GM19351 (cell line): ENCODE results near the gene PIK3R3.

Experiments used
- ATAC-seq: cut with Tn5 transposase; IDR thresholded peaks from one replicate; pipeline ENCODE4 v1.9.1; 2021; ENCODE audit warnings: mild to moderate bottlenecking, moderate library complexity; ENCODE audit not compliant: unreplicated experiment

The PIK3R3 gene

DNA sequence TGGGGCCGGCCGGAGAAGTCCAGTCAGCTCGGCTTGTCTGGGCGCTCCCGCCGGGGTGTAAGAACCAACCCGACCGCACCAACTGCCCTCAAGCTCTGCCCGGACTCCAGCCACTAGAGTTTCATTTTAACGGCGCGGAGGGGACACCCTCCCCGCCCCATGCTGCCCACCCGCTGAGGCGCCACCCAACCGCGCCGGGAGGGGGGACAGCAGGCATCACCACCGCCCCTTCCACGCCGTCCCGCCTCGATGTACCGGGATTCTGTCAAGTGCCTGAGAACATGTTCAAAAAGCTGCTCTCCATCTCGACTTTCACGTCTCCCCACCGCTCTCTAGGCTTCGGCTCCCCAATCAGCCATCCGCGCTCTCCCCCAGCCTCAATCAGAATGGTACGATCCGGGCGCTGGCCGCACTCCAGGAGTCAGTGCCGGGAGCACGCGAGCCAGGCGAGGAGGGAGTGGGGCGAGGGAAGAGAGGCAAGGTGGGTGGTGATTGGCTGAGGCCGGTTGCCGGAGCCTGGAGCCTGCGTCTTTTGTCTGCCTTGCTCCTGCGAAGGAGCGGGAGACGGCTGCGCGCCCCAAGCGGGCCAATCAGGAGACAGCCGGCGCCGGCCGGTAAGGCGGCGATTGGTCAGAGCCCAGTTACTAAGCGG, at the start of gene PIK3R3:
Gene PIK3R3, minus strand, starts transcription at position 101 of the 652 bp plus-strand sequence. CDS start 677 bp downstream, outside the sequence.
- ATAC-seq: peak; percentile 88

DNA sequence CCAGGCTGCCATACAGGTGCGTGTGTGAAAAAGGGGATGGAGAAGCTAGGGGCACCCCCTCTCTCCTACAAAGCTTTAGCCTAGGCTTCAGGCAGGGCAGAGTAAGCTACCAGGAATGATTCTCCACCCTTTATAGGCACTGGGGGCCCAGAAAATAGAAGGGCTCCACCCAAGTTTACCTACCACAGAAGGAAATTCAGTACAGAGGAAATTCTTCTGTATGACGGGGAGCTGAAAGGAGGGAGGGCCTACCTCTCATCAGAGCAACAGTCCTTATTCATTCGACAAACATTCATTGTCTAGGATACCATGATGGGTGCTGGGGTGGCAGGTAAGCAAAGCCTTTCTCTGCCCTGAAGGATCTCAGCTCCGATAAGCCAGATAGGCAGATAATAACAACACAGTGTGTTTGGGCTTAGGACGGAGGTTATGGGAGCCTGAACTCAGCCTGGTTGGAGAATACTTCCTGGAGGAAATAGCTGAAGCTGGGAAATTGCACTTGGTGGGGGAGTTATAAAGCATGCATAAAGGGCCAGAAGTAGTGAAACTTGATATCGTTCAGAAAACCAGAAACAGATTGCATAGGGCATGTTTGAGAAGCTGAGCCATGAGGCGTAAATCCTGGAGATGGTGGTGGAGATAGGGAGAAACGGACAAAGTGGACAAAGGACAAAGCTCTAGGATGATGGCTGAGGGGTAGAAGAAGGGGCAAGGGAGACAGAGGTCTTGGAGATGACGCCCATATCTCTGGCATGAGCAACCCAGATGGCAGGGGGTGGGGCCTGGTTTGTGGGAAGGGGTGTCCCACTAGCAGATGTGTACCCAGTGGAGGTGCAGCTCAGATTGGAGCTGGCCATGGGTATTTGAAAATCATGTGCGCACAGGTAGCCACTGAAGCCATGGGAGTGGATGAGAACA, 49.2 kb upstream of the PIK3R3 start:
- no peak for ATAC-seq

DNA sequence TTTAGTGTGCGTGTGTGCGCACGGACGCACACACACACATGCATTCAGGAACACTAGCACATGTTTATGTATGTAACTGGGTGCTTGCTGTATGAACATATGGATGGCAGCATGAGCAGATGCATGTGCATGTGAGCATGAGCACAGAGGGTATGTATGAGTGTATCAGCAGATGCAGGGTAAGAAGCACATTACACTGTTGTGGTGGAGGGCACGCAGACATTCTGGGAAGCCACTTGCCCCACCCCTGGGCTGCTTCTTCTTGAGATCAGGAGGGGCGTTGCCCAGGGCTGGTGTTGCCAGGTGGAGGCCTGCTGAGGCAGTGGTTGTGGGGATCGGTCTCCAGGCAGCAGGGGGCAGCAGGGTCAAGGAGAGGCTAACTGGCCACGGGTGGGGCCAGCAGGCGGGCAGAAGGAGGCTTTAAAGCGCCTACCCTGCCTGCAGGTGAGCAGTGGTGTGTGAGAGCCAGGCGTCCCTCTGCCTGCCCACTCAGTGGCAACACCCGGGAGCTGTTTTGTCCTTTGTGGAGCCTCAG, 47.7 kb upstream of the PIK3R3 start:
- ATAC-seq: no peak

DNA sequence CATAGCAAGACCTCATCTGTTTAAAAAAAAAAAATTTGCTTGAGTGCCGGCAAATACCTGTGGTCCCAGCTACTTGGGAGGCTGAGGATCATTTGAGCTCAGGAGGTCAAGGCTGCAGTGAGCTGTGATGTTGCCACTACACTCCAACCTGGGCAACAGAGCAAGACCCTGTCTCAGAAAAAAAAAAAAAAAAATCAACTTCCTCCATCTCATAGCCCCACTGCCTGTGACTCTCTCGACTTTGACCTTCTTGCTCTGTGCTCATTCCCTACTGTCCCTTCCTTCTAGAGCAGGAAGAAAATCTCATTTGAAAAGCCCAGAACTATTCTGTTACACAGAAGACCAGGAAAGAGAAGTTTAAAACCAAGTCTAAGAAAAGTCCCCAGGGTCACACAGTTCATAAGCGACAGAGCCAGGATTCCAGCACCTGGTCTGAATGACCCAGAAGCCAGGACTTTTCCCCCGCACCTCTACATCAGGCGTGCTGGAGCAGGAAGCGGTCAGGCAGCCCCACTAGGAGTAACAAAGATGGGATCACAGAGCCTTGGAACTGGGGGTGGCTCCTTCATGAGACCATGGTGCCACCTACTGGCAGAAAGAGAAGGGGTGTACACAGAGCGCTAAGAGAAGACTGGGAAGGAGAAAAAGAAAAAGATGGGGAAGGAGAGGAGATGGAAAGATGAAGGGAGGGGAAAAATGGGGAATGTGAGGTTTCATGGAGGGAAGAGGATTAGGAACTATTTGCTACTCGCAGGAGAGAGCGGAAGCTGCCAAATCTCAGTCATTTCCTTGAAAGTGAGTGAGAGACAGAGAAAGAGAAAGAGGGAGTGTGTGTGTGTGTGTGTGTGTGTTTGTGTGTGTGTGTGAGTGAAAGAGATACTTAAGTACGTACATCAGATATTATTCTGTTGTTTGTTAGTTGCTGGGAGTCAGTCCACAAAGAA, 47.0 kb upstream of the PIK3R3 start:
- no peak for ATAC-seq

DNA sequence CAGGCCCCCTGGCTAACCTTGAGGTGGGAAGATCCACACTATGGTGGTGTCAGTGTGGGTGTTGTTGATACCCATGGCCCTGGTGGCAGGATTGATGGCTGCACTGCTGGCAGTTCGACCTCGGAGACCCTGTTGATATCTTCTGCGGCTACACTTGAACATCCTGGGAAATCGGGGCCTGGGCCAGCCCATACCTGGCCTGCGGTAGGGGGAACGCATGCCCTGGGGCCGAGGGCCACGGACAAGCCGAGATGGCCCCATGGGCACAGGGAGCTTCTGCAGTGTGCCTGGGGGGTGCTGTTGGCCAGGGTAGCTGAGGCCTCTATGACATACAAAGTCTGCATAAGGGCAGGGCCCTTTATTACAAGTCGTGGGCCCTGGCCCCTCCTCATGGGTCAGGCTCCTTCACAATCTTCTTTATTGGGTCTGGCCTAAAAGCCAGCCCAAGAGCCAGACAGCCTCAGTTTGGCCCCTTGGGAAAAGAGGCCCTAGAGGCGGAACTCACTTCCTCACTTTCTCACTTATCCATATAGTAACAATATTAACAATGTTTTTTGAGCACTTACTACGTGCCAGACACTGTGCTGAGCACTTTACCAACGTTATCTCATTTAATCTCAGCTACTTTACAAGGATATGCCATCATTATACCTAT, 43.9 kb upstream of the PIK3R3 start, which contains the start of gene P3R3URF:
Gene P3R3URF, minus strand, starts transcription at position 278 of the 655 bp plus-strand sequence. Its CDS starts 17 bp downstream, at position 261.
- no peak for ATAC-seq

DNA sequence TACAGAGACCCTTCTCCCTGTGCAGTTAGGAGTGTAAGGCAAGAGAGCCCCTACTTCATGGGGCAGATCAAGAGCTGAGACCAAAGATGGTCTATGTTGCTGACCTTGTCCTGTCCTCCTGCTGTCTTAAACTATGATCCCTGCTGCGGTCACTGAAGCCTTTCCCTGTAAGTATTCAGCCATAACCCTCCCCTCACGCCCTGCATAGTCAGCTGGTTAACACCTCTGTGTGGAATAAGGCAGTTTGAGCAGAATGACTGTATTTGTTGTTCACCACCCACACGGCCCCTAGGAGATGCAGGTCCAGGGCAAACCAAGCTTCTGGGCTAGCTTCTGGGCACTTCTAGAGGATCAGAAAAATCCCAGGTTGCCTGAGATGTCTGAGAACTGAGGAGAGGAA, 42.8 kb upstream of the PIK3R3 start:
- no peak for ATAC-seq

DNA sequence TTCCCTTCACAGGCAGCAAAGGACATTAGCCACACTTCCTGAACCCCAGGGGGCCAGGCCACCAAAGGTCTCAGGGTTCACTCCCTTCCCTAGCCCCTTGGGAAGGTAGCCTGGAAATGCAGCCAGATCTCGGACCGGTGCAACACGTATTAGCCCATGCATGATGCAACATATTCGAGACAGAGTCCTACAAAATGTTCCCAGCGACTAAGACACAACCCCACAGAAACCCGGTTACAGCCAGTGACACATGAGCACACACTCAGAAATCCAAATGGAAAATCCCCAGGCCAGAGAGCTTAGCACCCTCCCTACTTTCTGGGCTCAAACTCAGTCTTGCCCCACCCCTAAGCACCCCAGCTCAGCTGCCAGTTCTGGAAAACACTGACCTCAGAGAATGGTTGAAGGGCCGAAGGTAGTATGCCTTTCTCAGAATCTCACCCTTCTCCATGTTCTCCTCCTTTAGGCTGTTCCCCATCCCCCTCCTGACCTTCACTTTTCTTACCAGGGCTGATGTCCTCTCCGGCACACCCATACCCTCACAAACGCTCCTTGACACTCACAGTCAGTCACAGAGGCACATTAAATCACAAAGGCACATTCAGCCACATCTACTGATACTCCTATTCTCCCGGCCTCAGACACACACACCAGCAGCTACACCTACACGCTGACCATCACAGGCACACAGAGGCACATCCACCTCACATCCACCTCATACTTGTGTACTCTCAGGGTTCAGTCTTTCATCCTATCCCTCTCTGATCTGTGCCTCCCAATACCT, 42.2 kb upstream of the PIK3R3 start, which contains the start of gene TSPAN1:
Gene TSPAN1, plus strand, starts transcription at position 640 of the 784 bp plus-strand sequence. CDS start 6,021 bp downstream, outside the sequence.
- ATAC-seq: no peak

DNA sequence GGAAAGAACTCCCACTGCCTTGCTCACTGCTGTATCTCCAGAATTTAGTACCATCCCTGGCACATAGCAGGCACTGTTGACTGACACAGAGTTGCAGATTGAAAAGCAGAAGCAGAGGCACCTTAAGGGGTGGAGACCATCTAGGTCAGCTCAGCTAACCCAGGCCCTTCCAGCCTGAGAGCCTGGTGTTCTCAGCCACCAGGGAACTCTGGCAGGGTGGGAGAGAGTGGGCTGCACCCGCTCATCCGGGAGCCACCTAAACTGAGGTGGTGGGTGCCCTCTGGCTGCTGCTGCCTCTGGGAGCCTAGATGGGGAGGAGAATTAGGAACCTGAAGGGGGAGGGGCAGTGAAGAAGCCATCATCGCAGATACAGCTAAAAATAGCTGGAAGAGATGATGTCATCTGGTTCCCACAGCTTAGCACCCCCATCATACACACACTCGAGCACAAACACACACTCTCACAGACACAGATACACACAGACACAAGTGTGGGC, 41.0 kb upstream of the PIK3R3 start:
- ATAC-seq: no peak

DNA sequence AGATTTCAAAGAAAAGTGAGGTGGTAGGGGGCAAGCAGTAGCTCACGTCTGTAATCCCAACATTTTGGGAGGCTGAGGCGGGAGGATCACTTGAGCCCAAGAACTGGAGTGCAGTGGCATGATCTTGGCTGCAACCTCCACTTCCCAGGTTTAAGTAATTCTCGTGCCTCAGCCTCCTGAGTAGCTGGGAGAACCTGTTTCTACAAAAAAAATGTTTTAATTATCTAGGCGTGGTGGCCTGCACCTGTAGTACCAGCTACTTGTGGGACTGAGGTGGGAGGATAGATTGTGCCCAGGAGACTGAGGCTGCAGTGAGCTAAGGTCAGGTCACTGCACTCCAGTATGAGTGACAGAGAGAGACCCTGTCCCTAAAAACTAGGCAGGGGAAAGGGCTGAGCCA, 39.9 kb upstream of the PIK3R3 start:
- ATAC-seq: no peak

DNA sequence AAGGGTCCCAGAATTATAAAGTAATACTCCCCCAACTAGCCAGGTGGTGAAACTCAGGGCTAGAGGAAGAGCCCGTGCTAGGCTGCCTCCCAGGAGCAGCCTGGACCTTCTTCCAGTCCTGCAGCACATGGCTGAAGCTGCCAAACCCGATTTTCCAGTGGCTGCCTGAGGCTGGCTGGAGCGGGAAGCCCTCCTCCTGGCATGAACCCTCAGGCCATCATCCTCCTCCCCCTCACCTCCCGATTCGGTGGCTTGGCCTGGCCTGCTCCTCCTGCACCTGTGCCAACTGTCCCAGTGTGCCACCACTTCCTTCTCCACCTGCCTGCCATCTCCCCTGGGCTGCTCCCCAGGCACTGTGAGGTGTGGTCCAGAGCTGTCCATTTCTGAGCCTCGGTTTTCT, 39.4 kb upstream of the PIK3R3 start:
- no peak for ATAC-seq

DNA sequence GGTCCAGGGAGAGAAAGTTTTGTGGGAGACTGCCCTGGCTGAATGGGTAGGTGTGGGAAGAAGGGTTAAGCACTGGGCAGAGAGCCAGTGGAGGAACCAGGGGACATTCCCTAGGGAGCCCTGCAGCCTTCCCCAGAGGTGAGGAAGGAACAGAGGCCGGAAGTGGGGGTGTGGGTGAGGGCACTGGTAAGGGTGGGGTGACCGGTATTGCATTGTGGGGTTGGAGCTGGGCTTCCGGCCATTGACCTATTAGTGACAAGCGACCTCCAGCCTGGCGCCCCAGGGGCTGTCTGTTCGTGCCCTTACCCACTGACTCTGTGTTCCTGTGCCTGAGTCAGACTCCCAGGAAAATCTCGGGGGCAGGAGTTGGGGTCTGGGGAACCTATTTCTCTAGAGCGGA, 38.9 kb upstream of the PIK3R3 start:
- ATAC-seq: no peak

DNA sequence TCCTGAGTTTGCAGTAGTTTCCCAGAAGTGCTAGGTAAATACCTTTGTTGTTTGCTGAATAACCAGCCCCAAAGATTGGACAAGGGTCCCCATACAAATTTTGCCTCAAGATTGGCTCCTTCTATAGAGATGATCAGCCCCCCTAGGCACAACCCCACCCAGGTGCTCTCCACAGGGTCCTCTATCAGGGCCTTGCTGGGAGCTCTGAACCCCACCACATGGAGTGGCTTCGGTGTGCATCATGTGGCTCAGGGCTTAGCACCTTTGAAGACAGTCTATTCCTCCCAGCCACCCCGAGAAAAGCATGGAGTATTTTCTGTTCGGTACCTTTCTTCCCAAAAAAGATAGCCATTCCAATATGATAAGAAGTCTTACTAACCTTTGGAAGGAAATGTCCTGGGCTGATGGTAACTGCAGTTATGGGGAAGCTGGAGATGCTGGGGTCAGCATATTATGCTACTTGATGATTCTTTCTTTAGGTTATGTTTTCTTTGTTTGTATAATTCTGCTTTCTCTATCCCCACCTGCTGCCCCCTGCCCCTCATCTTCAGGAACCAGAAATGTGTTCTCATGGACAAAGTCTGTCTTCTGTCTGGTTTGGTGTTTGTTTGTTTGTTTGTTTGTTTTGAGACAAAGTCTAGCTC, 37.5 kb upstream of the PIK3R3 start:
- no peak for ATAC-seq

DNA sequence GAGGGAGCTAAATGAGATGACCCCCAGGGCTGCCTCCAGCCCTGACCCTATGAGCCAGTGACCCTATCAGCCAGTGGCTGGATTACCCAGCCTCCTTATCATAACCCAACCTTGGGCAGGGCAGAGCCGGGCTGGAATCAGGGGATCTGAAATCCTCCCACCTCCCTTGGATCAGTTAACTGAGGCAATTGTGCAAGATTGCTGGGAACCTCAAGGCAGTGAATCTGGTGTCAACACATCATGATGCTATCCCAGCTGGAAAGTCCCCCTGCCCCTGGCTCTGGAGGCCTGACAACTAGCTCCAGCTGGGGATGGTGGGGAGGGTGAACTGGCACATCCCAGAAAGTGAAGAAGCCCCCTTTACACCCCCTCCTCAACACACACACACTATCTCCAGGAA, 36.0 kb upstream of the PIK3R3 start:
- no peak for ATAC-seq

DNA sequence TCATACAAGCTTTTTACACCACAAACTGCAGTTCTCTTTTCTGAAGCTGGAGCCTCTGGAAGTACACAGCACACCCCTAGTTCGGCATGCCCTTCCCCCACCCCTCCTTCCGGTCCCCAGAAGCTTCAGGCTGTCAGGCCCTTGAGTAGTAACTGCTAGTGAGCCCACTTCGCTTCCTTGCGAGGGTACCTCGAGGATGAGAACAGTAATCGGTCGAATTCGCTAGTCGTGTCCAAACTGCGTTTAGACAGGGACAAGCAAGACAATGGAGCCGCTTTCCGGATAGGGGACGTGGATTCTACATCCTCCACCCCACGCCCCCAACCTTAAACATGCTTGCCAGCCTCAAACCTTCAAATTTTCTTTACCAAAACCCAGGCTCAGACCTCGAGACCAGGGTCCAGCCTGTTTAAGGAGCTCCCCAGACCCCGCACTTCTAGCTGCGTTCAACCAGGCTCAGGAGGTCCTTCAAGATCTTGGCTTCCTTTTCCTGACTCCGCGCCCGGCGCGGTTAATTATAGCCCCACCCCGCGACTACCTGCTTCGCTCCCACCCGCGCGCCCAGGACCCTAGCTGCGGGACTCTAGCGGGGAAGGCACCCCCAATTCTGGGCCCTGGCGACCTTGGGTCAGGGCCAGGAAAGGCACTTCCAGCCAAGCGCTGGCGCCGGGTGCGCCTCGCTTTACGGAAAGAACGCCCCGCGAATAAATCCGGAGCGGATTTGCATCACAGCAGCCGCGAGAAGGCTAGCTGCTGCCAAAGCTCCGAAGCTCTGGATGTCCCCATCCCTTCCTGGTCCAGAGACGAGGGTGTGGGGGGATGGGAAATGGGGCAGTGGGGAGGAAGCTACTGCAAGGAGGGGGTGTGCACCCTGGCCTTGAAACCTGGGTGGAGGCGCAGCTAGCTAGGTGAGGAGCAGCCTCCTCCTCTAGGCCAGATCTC, 34.4 kb upstream of the PIK3R3 start:
- ATAC-seq: no peak

DNA sequence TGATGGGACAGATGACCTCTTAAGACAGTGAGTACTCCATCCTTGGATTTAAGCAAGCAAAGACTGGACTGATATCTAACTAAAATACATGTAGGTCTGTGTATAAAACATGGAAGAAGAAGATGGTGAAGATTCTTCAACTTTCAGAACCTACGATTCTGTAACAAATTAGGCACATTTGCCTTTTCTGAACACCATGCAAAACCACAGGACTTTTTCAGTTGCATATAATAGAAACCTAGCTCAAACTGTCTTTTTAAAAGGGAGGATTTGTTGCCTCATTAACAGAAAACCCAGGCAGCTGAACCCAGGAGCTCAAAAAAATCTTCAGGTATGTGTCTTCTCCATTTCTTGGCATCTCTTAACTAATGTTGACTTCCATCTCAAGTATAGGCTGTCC, 27.8 kb upstream of the PIK3R3 start:
- no peak for ATAC-seq

DNA sequence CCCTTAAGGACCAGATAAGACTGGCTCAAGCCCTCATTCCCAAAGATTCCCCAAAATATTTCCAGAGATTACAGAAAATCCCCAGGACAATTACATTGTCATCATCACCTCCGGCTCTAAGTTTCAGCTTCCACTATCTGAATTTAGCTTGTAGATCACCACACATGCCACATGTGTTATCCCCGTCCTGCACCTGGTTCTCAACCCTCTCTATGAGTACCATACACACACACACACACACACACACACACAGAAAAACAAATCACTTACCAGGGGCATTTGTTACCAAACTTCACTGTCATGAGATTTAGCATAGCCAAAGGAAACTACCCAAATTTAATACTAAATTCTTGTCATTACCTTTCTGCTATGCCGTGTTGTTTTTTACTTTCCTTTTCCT, 27.1 kb upstream of the PIK3R3 start:
- ATAC-seq: no peak
